NCI-H187 (cell line): ENCODE data around the gene RHOT2.

Source experiments
- DNase-seq, 2 experiments: peaks; one replicate each; lab custom pipeline; 2025; lab: John Stamatoyannopoulos, UW

RHOT2 gene

DNA sequence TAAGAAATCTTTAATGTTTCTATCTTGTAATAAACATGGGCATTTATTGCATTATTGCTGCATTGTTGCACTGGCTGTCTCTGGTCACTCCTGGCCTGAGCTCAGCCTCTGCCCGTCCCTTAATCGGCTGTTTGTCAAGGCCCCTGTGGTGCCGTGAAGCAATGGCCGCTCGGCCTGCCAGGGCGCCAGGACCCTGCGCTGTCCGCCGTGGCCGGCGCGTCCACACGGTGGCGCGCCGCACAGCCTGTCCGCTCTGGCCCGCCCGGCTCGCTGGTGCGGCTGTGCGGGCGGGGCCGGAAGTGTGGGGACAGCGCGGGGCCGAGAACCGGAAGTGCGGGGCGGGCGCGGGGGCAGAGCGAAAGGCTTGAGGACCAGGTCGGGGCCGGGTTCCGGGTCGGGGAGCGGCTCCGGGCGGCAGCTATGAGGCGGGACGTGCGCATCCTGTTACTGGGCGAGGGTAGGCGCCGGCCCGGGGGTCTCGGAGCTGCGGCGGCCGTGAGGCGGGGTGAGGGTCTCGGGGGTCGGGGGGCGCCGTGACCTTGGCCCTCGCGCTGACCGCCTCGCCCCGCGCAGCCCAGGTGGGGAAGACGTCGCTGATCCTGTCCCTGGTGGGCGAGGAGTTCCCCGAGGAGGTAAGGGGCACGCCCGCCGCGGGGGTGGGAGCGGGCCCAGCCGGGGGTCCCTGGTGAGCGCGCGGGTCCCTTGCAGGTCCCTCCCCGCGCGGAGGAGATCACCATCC is at the start of gene RHOT2:
Gene RHOT2, plus strand, starts transcription at position 353 of the 739 bp plus-strand sequence. Its CDS starts 68 bp downstream, at position 421.
- peak; percentile 88 to 95 for DNase-seq

DNA sequence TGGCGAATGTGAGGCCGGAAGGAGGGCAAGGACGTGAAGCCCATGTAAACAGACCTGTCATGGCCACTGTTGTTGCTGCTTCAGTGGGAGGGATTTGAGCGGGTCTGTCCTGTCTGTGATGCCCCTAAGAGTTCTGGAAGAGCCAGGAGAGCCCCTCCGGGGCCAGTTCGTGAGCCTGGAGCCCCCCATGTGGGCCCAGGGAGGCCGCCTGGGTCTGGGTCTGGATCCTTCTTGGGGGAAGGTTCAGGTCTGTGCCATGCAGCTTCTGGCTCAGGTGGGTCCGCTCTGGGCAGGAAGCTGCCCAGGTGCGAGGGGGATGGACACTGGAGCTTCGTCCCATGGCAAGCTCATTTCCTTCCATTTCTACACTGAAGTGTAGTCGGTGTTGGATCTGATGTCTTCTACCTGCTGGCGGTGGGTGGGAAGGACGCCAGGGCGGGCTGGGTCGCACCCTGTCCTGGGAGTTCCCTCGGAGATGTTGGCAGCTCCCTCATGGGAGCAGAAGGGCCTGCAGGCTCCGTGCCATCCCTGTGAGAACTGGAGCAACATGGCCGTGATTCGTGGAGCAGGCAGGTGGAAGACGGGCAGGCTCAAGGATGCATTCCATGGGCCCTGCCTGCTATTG is 48.3 kb upstream of the RHOT2 start:
- no peak for DNase-seq

DNA sequence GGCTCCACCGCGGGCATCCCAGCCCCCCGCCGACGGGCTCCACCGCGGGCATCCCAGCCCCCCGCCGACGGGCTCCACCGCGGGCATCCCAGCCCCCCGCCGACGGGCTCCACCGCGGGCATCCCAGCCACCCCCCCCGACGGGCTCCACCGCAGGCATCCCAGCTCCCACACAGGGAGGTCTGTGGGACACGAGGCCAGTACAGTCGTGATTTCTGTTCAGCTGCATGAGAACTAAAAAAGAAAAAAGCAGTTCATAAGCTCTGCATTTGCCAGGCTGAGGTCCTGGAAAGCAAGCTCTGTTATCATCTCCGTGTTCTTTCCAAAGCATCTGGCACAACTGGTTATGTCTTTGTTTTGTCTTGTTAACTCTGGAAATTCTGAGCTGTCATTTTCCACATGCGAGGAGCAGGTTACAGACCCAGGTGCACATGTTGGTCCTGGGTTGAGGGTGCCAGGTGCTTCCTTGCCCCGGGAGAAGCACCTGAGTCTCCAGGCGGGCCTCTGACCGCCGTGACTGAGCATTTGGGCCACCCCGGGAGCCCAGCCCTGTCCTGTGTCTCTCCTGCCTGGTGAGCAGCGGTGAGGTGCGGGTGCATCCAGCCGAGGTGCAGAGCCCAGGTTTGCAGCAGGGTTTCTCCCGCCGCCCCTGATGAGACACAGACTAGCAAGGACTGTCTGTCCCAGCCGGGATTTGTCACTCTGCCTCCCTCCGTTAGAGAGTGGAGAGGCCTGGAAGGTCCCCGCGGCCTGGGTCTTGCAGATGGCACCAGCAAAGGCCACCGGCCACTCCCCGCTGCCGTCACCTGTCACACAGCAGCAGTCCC is 47.0 kb upstream of the RHOT2 start:
- no peak for DNase-seq

GRCh38 chr16:621526-622105 is 46.3 kb upstream of the RHOT2 start:
- no peak for DNase-seq

DNA sequence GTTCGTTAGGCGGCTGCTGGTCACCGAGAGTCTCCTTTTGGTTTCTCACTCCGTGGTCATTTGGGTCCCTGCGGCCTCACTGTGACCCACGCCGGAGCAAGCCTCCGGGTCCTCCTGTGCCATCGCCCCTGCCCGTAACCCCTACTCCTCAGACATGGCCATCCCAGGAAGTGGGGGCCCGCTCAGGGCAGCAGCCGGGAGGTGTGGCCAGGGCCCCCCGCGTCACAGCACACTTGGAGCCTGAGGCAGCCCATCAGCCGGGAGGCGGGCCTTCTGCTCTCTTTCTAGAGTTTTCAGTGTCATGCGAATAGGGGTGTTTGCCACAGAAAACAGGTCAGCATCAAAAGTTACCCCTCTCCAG is 45.0 kb upstream of the RHOT2 start:
- no peak for DNase-seq

DNA sequence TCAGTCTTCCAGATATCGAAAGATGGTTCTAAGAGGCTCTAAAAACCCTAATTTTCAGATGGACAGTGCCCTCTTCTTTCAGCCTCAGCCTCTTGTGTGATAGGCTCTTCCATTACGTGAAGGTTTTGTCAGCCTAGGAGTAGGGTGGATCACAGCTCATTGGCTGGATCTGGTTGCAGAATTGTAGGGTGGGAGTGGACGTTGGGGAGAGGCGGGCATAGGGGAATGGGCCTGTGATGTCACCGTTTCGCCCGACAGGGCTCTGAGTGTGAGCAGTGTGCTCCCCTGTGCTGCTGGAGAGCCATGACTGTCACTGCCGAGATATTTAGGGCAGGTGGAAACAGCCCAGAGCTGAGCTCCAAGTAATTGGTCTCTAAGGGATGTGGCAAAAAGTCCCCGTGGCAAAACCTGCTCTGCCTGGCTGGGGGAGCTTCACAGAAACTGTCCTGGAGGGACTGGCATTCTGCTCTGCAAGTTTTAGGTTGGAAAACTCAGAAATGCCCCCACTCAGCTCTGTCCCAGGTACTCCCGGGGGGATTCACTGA is 43.3 kb upstream of the RHOT2 start:
- no peak for DNase-seq

DNA sequence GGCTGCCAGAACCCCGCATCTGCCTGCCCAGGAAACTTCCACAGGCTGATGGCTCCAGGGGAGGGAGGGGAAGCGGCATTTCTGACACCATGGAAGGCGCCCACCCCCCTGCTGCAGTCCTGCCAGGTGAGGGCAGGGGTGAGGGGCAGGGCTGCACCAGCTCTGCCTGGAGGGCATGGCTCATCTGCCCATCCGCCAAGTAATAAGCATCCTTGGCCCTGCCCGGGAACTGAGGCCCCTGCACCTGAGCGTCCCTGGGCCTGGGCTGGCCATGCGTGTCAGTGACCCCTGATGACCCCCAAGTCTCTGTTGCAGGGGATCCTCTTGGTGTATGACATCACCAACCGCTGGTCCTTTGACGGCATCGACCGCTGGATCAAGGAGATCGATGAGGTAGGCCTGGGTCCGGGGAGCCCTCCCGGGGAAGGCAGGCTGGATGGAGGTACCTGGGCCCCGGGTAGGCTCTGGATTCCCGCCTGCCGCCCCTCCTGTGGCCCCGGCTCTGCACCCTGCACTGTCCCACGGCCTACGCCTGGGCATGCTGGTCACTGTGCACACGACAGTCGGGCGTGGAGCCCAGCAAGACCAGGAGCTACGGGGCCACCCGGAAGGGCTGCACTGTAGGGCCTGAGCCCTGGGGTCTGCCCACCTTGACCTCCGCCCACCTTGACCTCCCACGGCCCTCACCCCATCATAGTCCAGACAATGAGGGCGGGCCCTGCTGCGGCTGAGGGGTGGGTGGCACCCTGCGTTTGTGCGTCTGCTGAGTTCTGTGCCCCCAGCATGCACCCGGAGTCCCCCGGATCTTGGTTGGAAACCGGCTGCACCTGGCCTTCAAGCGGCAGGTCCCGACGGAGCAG is 42.6 kb upstream of the RHOT2 start:
- no peak for DNase-seq

DNA sequence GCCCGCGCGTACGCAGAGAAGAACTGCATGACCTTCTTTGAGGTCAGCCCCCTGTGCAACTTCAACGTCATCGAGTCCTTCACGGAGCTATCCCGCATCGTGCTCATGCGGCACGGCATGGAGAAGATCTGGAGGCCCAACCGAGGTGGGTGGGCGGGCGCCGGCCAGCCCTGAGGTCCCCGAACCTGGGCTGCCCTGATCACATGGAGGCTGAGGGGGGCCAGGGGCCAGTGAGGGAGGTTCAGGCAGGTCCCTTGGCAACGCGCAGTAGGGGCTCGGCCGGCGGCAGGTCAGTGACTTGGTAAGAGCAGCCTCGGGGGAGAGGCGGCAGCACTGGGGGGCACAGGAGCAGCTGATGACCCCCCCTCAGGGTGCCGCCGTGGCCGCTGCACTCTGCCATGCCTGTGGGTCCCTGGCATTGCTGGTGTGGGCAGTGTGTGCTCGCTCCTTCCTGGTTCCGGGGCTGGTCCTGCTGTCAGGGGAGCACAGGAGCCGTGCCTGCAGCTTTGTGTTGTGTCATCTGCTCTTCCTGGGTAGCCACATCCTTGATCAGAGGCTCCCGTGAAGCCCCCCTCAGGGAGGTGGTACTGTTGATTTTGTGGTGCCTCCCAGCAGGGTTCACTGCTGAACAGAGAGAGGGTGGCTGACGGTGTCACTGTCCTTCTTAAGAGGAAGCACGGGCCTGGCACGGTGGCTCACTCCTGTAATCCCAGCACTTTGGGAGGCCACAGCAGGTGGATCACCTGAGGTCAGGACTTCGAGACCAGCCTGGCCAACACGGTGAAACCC is 41.8 kb upstream of the RHOT2 start:
- no peak for DNase-seq

GRCh38 chr16:626787-627453 is 41.0 kb upstream of the RHOT2 start:
- no peak for DNase-seq

DNA sequence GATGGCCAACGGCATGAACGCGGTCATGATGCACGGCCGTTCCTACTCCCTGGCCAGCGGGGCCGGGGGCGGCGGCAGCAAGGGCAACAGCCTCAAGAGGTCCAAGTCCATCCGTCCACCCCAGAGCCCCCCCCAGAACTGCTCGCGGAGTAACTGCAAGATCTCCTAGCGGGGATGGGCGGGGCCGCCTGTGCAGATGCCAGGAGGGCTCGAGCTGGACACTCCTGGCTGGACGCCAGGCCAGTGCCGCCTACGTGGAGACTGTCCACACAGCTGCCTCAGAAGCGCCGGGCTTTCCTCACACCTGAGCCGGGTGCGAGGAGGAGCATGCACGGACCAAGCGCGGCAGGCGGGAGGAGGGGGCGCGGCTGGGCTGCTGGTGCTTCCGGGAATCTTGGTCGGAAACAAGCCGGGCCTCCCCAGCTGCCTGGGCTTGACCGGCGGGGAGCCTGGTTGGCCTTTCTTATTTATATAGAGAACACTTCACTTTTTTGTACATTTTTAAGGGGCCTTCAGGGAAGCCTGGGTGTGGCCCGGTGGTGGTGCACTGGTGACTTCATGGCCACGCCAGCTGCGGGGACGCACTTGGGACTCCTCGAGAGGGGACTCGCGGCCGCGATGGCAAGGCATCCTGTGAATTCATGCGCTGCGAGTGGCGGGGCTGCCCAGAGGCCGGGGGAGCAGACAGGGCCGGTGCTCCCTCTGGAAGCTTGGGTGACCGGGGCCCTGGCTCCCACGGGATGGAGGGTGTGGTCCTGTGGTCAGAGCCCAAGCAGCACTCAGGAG is 40.3 kb upstream of the RHOT2 start:
- DNase-seq: no peak

GRCh38 chr16:628321-629061 is 39.4 kb upstream of the RHOT2 start:
- DNase-seq: no peak

GRCh38 chr16:629185-629832 is 38.6 kb upstream of the RHOT2 start:
- no peak for DNase-seq

DNA sequence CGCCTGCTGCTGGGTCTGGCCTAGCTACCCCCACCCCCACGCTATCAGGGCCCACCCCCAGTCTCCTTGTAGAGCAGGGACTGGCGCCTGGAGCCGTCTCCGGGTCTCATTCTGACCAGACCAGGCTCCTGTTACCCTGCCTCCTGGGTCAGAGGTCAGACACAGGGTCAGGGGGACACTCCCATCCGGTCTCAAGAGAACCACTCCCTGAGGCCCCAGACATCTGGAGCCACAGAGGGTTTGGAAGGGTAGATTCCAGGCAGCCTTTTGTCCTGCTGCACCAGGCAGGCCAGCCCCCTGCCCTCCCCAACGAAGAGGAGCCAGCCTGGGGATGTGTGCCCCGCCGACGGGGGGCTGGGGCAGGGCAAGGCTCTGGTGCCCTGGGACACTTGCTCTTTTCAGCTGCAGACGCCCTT is 38.1 kb upstream of the RHOT2 start:
- no peak for DNase-seq

DNA sequence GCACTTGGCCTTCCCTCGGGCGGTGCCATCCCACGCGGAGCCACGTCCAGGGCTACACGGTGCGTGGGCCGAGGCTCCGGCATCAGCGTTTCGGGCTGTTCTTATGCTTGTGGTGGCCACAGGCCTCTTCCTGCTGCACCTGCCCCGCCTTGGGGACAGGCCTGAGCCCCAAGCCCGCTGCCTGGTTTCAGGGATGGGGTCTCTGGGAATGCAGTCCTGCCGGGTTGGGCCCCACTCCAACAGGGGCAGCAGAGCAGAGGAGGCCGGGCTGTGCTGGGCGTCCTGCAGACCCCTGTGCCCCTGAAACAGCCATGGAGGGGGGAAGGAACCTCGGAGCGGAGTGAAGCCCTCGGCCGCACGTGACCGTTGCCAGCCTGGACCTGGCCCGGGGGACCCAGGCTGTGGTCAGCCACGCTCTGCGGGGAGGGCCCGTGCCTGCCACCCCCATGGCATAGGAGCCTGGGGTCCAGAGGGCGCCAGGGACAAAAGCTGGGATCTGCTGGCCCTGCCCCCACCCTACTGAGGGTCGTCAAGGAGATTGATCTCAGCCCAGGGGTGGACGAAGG is 37.6 kb upstream of the RHOT2 start:
- DNase-seq: no peak

DNA sequence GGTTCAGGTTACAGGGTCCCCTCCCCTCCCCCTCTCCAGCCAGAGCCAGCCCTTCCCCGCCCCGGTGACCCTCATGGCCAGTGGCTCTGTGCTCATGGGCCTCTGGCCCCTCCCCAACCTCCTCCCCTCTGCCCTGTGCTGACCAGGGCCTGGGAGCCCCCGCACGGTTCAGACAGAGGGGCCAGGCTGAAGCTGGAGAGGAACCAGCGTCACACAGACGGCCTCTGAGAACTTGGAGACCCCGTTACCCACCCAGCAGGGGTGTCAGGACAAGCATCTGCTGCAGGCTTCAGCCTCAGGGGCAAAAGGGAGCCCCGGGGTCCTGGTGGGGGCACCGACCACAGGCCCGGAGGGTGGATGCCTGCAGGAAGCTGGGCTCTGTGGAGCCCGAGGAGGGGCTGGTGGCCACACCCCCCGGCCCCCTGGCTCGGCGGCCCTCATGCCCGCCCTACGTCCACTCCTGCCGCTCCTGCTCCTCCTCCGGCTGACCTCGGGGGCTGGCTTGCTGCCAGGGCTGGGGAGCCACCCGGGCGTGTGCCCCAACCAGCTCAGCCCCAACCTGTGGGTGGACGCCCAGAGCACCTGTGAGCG is 37.0 kb upstream of the RHOT2 start, which contains the start of gene WFIKKN1:
Gene WFIKKN1, plus strand, starts transcription at position 171 of the 591 bp plus-strand sequence. Its CDS starts 269 bp downstream, at position 440.
- no peak for DNase-seq

DNA sequence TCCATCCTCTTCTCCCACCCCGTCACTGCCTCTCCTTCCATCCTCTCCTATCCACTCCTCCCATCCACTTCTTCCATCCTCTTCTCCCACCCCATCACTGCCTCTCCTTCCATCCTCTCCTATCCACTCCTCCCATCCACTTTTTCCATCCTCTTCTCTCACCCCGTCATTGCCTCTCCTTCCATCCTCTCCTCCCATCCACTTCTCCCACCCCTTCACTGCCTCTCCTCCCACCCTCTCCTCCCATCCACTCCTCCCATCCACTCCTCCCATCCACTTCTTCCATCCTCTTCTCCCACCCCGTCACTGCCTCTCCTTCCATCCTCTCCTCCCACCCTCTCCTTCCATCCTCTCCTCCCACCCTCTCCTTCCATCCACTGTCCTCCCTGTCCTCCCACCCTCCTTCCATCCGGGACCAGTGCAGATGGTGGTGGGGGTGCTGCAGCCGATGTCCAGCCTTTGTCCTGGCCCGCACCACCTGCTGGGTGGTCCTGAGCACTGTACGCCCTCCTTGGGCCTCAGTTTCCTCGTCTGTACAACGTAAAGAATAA is 36.0 kb upstream of the RHOT2 start:
- DNase-seq: no peak
